HEK293T (cell line): Measurements from ENCODE around the gene DMD.

ENCODE experiments used
- ARNT ChIP-seq: fragments of 450-650 bp; IDR thresholded peaks from 2 replicates; pipeline ENCODE4 v1.6.1; 2017; ENCODE audit warnings: mild to moderate bottlenecking
- BHLHE40 ChIP-seq: fragments of 450-650 bp; IDR thresholded peaks from 2 replicates; pipeline ENCODE4 v1.6.1; 2016; ENCODE audit warnings: mild to moderate bottlenecking, moderate library complexity, borderline replicate concordance
- CTBP1 ChIP-seq: fragments of 450-650 bp; IDR thresholded peaks from 2 replicates; pipeline ENCODE4 v1.6.1; 2016; ENCODE audit warnings: borderline replicate concordance
- FOXA1 ChIP-seq: fragments of 450-650 bp; IDR thresholded peaks from 2 replicates; pipeline ENCODE4 v1.6.1; 2016; ENCODE audit warnings: mild to moderate bottlenecking
- FOXK2 ChIP-seq: fragments of 450-650 bp; IDR thresholded peaks from 2 replicates; pipeline ENCODE4 v1.6.1; 2016; ENCODE audit warnings: mild to moderate bottlenecking
- FOXM1 ChIP-seq: fragments of 450-650 bp; IDR thresholded peaks from 2 replicates; pipeline ENCODE4 v1.6.1; 2017; ENCODE audit warnings: mild to moderate bottlenecking, borderline replicate concordance
- L3MBTL2 ChIP-seq: fragments of 450-650 bp; conservative IDR thresholded peaks from 2 replicates; pipeline ENCODE4 v1.6.1; 2016; ENCODE audit warnings: mild to moderate bottlenecking
- NFRKB ChIP-seq: fragments of 450-650 bp; IDR thresholded peaks from 2 replicates; pipeline ENCODE4 v1.6.1; 2016; ENCODE audit warnings: mild to moderate bottlenecking, moderate library complexity
- SP1 ChIP-seq: fragments of 450-650 bp; IDR thresholded peaks from 2 replicates; pipeline ENCODE4 v1.6.1; 2017
- SUZ12 ChIP-seq: fragments of 450-650 bp; IDR thresholded peaks from 2 replicates; pipeline ENCODE4 v1.6.1; 2016; ENCODE audit warnings: mild to moderate bottlenecking
- TARDBP ChIP-seq: fragments of 450-650 bp; IDR thresholded peaks from 2 replicates; pipeline ENCODE4 v1.6.1; 2016
- ZNF384 ChIP-seq: fragments of 450-650 bp; IDR thresholded peaks from 2 replicates; pipeline ENCODE4 v1.6.1; 2016

DNA sequence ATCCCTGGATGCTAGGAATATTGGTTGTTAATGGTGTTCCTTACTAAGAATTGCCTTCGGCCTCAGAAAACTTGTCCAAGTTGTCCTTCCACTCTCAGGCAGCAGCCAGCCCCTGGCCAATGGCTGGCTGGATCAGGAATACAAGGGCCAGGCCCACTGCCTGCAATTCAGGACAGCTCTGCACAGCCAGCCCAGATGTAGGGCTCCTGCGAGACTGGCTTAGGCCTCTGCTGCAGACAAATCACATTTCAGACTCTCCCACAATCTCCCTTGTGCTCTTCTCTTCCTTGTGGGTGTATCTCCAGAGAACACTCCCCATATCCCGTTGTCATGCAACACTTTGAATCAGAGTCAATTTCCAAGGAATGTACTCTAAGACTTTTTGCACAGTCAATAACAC lies 1391.9 kb downstream of the DMD start:
- TF ChIP-seq L3MBTL2 (no peak), SP1 (no peak), BHLHE40 (no peak), FOXM1 (no peak), TARDBP (no peak), SUZ12 (no peak), FOXA1 (no peak), ZNF384 (no peak), NFRKB (no peak), CTBP1 (no peak), FOXK2 (no peak), ARNT (no peak)
